ENCODE measurements around the gene LDLRAD4.

LDLRAD4 gene

GRCh38 chr18:13366962-13367892 lies 148.7 kb downstream of the LDLRAD4 start:
- TF ChIP-seq, protein P1, sequence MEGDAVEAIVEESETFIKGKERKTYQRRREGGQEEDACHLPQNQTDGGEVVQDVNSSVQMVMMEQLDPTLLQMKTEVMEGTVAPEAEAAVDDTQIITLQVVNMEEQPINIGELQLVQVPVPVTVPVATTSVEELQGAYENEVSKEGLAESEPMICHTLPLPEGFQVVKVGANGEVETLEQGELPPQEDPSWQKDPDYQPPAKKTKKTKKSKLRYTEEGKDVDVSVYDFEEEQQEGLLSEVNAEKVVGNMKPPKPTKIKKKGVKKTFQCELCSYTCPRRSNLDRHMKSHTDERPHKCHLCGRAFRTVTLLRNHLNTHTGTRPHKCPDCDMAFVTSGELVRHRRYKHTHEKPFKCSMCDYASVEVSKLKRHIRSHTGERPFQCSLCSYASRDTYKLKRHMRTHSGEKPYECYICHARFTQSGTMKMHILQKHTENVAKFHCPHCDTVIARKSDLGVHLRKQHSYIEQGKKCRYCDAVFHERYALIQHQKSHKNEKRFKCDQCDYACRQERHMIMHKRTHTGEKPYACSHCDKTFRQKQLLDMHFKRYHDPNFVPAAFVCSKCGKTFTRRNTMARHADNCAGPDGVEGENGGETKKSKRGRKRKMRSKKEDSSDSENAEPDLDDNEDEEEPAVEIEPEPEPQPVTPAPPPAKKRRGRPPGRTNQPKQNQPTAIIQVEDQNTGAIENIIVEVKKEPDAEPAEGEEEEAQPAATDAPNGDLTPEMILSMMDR (IDR thresholded peaks at IDR 0.05; ENCODE audit: borderline replicate concordance, control extremely low read depth, extremely low read depth, insufficient read depth, missing control alignments): no peak
- no peak for DNase-seq (ENCODE audit: low spot score)
- in situ Hi-C loops (cut with MboI; ENCODE audit: low sequenced_read_pairs, unreplicated experiment): no loop called here

DNA sequence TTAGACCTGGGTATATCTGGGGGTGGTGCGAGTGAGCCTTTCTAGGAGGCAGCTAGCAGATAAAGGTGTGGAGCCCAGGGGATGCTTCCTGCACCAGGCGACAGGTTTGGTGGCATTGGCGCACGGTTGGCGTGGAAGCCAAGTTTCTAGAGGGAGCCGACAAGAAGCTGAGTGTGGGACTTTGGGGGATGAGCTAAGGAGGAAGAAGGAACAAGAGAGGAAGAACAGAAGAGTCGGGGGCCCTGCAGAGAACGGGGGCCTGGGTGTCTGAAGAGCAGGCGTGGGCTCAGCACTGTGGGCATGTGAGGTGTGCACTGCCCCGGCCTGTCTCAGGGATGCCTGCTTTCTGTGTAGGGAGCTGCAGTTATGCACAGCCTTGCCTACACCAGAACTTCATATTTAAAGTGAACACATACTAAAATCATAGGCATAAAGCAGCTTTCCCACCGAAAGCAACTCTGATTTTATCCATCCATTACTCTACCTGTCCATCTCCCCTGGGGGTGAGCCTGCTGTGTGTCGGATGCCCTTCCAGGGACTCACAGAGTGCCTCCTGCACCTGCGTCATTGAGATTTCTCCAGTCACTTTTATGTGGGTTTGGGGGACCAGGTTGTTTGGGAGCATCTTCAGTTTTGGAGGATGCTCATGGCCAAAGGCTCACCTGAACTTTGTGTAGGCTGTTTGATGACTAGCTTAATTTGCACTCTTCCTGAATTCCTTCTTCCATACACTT lies 149.7 kb downstream of the LDLRAD4 start:
- in situ Hi-C loops (cut with MboI; ENCODE audit: low sequenced_read_pairs, unreplicated experiment): no loop called here
- no peak for DNase-seq (ENCODE audit: low spot score)
- TF ChIP-seq, protein P1 (IDR thresholded peaks at IDR 0.05; ENCODE audit: borderline replicate concordance, control extremely low read depth, extremely low read depth, insufficient read depth, missing control alignments): no peak

DNA sequence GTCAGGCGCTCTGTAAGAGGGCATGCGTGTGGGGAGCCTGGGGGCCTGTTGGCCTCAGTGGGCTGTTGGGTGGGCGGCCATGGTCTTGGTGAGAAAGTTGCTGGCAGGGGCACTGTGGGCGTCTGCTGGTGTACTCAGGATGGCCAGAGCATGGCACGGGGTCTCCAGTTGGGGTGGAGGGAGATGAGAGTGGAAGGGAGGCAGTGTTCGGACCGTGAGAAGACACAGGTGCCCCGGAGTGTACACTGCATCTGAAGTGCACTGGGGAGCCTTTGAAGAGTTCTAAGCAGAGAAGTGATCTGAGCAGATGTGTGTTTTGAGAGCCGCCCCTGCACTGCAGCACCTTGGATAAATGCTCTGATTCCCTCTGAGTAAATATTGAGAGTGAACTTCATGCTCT lies 150.8 kb downstream of the LDLRAD4 start:
- TF ChIP-seq, protein P1 (IDR thresholded peaks at IDR 0.05; ENCODE audit: borderline replicate concordance, control extremely low read depth, extremely low read depth, insufficient read depth, missing control alignments): no peak
- in situ Hi-C loops (cut with MboI; ENCODE audit: low sequenced_read_pairs, unreplicated experiment): no loop called here
- no peak for DNase-seq (ENCODE audit: low spot score)

DNA sequence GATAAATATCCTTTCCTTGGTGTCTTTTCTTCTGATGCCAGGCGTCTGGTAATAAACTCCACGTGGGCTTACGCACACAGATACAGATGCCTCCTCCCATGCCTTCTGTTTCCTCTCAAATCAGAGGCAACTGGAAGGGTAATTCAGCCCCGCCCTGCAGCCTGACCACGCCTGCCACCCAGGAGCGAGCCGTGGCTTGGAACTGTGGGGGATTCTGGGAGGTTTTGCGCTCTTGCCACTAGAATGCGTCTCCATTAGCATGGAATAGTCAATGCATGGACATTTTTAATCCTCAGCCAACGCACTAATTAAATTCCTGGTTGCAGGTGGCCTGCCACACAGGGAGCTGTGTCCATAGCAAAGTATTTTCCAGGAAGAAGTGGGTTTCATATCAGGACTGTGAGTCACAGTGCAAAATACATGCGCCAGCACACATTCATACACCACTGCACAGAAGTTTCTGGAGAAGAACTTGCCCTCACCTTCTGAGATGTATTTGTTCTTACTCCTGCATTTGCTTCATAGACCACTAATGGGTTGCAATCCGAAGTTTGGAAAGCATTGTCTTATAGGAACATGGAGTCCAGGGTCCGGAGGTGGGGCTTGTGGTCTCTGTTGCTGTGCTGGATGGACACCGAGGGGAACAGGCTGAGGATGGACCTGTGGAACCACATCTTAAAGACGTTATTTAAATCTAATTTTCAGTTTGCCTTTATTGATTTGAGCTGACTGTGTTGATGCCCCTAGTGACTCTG lies 151.4 kb downstream of the LDLRAD4 start:
- TF ChIP-seq, protein P1 (IDR thresholded peaks at IDR 0.05; ENCODE audit: borderline replicate concordance, control extremely low read depth, extremely low read depth, insufficient read depth, missing control alignments): no peak
- DNase-seq (ENCODE audit: low spot score): no peak
- in situ Hi-C loops (cut with MboI; ENCODE audit: low sequenced_read_pairs, unreplicated experiment): loop anchor here (10.0 kb wide), 1 partner anchor 65 kb away; no protein-coding TSS in a partner anchor

- TF ChIP-seq, protein P1 (IDR thresholded peaks at IDR 0.05; ENCODE audit: borderline replicate concordance, control extremely low read depth, extremely low read depth, insufficient read depth, missing control alignments): no peak
- no peak for DNase-seq (ENCODE audit: low spot score)
- in situ Hi-C loops (cut with MboI; ENCODE audit: low sequenced_read_pairs, unreplicated experiment): loop anchor here (10.0 kb wide), 1 partner anchor 64 kb away; no protein-coding TSS in a partner anchor
Observed at GRCh38 chr18:13370995-13371625, 152.6 kb downstream of the LDLRAD4 start.

Measured in GM13976 (cell line).